Epidermal melanocyte (primary cell): ENCODE results near the gene STAMBP.

Experiments used
- DNase-seq: peaks from one replicate; pipeline ENCODE4 v3.0.0; 2011; ENCODE audit warnings: low spot score; ENCODE audit not compliant: insufficient read length

Gene STAMBP

DNA sequence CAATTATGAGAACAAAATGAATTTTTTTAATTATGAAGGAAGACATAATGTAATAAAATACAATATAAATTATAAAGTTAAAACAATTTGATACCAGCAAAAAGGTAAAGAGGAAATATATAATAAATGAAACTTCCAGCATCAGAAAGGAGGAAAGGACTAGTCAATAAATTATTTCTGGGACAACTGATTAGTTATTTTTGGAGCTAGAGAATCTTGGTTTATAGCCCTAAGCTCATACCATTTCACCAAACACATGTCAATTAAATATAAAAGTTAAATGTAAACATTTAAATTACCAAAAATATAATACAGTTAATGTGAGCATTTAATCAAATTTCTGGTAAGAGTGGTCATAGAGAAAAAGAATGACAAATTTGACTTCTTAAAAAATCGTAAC lies 76.2 kb downstream of the STAMBP start:
- DNase-seq: no peak

DNA sequence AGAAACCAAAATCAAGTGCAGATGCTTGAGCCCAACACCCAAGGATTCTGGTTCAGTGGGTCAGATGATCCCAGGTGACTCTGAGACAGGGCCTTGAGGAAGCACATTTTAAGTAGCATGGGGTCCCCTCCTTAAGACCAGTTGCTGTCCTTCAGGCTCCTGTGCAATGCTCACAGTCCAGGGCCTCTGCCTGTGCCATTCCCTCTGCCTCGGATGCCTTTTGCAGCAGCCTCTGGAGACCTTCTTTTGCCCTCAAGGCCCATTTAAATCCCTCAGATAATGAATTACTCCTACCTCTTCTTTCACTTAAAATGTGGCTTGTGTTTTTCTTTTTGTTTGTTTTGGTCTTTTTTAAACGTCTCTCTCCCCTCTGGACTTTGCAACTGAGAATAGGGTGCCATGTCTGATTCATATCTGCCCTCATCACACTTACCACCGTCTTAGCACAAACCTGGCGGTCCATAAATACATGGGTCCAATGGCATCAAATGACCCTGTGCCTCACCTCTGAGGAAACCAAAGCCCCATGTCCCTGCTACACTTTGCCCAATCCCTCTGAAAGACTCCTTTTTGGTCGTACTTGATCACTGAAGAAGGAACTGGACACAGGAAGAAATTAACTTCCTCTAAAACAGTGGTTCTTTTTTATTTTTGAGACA lies 78.2 kb downstream of the STAMBP start:
- DNase-seq: no peak

DNA sequence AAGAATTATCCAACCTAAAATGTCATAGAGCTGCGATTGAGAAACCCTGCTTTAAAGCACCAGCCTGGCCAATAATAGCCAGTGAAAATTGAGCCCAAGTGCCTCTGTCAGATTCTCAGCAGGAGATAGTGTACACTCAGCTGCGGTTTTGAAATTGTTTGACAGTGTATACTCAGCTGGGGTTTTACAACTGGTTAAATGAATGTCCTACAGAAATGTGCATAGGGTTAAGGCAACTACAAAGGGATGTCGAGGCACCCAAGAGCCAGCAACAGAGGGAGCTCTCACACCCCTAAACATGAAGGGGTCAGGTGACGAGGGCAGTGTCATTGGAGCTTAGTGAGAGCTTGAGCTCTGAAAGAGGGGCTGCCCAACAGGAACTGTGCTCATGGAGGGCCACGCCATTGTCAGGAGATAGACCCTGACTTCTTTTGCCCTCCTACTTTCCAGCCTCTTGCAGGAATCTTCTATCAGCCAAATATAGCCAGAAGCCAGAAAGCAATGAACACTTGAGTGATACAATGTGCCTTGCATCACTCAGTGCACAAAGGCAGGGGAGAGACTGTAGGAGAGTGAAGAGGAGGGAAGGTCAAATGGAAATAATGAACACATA lies 79.2 kb downstream of the STAMBP start:
- DNase-seq: no peak

DNA sequence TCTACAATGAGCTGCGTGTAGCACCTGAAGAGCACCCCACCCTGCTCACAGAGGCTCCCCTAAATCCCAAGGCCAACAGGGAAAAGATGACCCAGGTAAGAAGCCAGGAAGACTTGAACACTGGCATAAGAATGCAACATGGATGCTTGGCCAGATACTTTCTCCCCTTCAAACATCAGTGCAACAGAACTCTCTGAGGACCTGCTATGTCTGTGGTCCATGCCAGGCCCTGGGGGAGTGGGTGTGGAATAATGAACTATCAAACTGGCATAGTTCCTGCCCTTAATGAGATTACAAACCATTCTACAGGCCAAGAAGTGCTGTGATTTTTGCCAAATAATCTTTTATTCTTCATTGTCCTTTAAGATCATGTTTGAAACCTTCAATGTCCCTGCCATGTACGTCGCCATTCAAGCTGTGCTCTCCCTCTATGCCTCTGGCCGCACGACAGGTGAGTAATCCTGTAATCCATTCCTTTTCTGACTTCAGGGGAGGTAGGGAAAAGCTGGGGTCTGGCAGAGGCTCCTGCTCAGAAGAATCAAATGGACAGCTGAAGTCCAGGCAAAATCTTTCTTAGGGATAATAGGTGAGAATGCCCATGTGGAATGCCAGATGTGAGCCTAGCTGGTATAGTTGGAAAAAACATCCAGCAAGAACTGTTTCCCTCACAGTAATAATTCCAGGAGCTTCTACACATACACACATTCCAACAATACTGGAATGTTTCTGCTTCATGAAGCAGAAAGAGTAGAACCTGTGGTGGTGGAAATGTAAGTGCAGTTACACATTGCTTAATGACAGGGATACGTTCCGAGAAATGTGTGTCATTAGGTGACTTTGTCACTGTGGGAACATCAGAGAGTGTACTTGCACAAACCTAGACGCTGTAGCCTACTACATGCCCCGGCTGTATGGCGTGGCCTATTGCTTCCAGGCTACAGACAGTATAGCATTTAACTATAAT lies 80.2 kb downstream of the STAMBP start:
- no peak for DNase-seq

DNA sequence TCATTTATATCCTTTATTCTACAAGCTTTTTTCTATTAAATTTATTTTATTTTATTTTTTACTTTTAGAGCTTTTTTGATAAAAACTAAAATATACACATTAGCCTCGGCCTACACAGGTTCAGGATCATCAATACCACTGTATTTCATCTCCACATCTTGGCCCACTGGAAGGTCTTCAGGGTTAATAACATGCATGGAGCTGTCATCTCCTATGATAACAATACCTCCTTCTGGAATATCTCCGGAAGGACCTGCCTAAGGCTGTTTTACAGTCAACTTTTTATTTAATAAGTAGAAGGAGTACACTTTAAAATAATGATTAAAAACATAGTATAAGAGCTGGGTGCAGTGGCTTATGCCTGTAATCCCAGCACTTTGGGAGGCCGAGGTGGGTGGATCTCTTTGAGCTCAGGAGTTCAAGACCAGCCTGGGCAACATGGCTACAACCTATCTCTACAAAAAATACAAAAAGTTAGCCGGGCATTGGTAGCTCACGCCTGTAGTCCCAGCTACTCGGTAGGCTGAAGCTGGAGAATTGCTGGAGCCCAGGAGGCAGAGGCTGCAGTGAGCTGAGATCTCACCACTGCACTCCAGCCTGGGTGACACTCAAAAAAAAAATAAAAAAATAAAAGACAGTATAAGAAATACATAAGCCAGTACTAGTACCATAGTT lies 82.2 kb downstream of the STAMBP start:
- DNase-seq: no peak

DNA sequence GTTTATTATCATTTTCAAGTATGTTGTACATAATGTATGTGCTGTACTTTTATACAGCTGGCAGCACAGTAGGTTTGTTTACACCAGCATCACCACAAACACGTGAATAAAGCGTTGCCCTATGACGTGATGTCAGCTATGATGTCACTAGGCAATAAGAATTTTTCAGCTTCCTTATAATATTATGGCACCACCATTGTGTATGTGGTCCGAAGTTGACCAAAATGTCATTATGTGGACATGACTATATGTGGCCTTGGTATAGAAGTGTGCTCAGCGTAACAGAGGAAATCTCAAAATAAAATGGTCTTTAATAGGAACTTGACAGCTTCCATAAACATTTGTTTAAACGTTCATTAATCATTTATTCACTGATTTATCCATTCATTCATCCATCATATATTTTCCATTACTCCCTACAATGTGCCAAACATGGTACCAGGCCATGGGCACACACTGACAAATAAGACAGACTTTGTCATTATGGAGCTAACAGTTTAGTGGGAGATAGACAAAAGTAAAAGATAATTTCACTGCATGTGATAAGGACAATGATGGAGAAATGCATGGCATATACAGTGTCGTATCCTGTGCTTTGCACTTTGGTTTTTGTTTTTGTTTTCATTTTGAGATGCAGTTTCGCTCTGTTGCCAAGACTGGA lies 82.9 kb downstream of the STAMBP start:
- DNase-seq: no peak

DNA sequence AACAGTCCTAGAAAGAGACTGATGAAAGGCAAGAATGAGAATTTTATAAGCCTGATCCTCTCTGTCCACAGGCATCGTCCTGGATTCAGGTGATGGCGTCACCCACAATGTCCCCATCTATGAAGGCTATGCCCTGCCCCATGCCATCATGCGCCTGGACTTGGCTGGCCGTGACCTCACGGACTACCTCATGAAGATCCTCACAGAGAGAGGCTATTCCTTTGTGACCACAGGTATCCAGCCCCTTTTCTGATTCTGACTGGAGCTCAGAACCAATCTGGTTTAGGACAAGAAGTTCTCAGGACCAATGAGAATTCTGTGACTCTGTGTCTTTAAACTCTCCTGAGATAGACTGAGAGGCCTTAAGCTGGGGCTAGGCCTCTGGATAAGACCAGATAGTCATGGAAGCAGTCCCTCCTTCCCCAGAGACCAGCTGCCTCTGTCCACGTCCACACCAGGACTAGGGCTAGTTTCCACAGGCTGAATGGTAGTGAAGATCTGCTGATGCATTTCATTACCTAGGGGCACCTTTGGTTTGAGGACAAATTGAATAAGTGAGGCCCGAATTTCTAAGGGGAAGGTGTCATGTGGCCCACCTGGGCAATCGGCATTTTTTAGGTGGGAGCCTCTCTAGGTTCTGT lies 84.8 kb downstream of the STAMBP start:
- DNase-seq: no peak

DNA sequence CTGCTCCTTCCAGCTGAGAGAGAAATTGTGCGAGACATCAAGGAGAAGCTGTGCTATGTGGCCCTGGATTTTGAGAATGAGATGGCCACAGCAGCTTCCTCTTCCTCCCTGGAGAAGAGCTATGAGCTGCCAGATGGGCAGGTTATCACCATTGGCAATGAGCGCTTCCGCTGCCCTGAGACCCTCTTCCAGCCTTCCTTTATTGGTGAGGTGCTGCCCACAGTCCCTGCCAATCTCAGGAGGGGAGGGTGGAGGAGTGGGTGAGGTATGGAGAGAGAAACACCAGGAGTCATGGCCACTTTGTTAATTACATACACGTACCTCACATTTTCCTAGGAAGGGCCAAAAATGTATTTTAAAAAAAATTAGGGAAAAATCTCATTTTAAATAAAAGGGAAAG lies 85.9 kb downstream of the STAMBP start:
- DNase-seq: no peak

DNA sequence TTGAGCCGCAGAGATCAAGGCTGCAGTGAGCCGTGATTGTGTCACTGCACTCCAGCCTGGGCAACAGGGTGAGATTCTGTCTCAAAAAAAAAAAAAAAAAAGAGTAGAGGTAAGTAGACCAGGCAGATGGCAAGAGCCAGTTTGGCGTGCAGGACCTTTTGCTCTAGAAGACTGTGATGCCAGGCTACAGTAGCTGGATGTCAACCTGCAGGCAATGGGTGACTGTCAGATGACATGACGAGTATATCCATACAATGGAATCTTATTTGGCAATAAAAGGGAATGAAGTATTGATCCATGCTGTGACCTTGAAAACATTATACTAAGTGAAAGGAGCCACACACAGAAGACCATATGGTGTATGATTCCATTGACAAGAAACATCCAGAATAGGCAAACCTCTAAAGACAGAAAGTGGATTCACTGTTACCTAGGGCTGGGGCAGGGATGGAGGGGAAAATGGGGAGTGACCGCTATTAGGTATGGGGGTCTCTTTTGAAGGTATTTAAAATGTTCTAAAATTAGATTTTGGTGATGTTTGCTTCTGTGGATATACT lies 86.8 kb downstream of the STAMBP start:
- no peak for DNase-seq

DNA sequence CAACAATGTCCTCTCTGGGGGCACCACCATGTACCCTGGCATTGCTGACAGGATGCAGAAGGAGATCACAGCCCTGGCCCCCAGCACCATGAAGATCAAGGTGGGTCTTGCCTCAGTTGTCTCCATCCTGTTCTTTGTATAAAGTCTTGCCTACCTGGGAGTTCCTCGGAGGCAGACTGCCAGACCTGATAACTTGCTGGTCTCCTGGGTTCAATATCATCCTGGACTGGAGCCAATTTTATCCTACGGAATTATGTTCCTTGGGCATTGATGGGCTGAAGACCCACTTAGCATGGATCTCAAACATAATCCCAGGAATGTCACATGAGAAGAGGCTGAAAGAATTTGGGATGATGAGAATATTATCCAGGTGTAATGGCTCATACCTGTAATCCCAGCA lies 87.9 kb downstream of the STAMBP start:
- no peak for DNase-seq

DNA sequence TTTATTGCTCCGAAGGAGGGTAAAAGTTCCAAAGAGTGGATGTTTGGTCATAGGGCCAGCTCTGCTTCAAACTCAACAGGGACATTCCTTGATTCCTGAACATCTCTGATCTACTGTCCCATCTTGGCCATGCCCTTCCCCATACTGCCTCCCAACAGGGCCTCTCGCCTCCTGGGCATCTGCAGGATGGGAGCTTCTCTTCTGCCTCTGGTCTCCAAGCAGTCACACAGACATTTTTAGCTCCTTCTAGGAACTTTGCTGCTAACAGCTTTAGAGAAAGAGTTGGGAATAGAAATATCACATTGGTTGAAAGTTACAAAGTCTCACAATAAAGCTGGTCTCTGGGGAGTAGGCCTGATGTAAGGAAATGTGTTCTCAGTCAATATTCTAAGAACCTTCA lies 88.5 kb downstream of the STAMBP start:
- no peak for DNase-seq

DNA sequence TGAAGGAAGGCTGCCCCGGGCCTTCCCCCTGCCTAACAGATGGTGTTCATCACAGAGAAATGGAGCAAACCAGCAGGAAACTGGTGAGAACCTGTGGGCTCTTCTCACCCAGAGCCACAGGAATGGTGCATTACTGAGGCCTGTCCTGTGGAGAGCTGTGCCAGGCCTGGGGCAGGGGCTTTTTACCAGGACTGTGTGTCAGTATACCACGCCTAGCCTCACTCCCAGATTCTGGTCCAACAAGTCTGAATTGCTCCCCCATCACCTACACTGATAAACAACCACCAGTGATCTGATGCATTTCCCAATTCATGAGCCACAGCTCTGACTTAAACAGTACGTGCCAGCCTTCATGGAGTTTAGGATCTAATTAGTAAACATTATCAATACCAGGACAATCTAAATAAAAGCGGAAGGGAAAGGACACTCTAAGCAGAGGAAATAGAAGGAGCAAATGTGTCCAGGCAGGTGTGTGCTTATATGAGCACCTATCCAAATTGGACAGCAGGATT lies 89.0 kb downstream of the STAMBP start:
- DNase-seq: no peak

DNA sequence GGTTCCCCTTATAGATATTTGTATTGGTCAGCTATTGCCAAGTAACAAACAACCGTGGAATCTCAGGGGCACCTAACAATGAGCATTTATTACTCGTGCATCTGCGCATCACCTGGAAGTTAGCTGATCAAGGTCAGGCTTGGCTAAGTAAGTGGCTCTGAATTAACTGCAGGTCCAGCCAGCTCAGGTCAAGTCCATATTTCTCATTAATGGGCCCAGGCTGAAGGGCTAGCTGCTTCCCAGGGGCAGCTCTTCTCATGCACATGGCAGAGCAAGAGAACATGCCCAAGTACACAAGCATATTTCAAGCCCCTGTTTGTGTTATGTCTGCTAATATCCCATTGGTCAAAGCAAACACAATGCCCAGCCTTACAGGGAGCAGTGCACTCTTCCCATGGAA lies 90.1 kb downstream of the STAMBP start:
- no peak for DNase-seq

DNA sequence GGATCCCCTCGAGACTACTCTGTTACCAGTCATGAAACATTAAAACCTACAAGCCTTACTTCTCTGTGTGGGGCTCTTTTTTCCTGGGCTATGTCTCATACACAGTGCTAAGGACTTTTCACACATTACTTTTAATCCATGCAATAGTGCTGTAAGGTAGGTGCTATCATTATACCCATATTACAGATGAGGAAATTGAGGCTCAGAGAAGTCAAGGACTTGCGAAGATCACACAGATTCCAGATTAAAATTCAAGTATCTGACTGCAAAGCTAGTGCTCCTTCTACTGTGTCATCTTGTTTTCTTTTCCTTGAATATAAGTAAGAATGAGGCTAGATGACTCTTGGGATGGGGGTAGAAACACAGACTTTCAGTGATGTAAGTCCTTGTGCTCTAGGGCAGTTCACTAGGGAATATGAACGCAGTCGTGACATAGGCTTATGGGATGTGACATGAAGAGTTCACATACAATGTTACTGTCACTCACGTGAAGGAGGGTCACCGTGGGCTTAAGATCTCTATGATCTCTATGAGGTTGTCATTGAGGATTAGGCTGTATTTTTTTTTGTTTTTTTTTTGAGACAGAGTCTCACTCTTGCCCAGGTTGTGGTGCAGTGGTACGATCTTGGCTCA lies 91.0 kb downstream of the STAMBP start:
- no peak for DNase-seq

DNA sequence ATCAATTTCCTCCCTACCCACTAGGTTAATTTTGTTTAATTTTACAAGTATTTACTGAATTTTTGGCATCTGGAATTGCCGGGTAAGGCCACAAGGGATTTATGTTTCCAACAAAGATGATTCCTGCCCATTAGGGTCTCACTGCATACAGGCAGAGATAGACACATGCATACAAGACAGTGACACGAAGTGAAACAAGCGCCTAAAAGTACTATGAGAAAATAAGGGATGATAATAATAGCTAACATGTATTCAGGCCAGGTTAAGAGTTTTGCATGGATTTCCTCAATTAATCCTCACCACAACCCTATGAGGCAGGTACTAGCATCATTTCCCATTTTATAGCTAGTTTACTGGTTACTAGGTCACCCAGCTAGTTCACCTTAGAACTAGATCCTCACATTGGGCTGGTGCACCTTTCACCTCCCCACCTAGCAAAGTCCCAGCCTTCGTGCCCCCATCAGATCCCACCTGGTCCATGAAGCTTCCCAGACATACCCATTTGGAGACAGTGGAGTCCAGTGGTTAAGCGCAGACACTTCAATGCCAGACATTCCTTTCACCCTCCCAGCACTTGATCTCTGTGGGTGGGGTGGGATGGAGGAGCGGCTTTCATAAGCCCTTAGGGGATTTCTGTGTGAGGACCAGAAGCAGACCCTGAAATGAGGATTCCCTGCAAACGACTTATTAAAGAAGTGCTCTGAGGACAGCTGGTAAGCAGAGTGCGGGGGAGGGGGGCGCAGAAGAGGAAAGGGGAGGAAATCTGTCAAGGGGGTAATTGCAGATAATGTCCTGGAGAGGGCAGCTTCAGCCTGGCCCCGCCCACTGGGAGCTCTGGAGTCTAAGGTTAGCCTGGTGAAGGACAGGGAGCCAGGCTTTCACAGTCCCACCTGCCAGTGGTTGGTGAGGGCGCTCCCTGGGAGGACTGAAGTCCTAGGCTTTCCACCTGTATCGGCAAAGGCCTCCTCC lies 92.1 kb downstream of the STAMBP start:
- no peak for DNase-seq

DNA sequence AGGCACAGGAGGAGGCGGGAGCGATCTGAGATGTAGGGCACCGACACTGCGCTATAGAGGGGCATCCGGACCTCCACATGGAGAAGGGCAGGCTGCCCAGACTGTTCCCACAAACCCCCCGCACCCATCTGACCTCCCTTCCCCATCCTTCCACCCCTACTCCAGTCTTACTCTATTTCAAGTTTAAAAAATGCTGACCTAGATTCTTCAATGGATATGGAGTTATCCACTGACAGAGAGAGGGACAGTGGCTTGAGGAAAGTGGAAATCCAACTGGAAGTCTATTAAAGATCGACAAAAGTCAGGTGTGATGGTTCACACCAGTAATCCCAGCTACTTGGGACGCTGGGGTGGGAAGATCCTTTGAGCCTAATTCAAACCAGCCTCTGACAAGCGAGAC lies 92.8 kb downstream of the STAMBP start:
- no peak for DNase-seq

DNA sequence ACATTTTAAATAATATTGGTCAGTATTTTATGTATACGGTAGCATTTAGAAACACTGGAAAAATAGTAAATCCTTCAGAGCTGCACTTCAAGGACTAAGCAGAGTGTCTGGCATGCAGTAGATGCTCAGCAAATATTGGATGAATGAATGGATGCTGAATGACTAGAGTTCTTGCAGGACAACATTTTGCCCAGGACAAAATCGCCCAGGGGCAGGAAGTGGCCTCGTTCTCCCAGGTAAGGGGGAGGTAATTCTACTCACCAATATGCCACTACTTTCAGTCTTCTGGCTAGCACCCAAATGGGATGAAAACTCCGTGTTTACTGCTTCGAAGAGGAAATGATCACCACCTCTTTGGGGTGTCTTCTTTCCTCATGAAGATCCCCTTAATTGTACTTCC lies 93.9 kb downstream of the STAMBP start:
- DNase-seq: no peak
